Endothelial cell of umbilical vein (primary cell): ENCODE measurements around the gene ZNF474.

Experiments
- CTCF ChIP-seq, 2 donors: IDR thresholded peaks; 1 replicate in 1 of 2; 2 replicates in 1 of 2; pipeline ENCODE4 v1.5.1; 2011; ENCODE audit warnings: low read length in 2 of 2, mild to moderate bottlenecking in 2 of 2, moderate library complexity in 2 of 2, control low read depth in 1 of 2, inconsistent platforms in 1 of 2, low read depth in 1 of 2; ENCODE audit not compliant: insufficient read depth in 1 of 2; ENCODE audit errors: extremely low read depth in 1 of 2
- EZH2 ChIP-seq: IDR thresholded peaks from 2 replicates; pipeline ENCODE4 v1.6.1; 2012; ENCODE audit warnings: borderline replicate concordance, low read depth, mild to moderate bottlenecking, moderate library complexity, low read length, inconsistent platforms; ENCODE audit not compliant: severe bottlenecking

DNA sequence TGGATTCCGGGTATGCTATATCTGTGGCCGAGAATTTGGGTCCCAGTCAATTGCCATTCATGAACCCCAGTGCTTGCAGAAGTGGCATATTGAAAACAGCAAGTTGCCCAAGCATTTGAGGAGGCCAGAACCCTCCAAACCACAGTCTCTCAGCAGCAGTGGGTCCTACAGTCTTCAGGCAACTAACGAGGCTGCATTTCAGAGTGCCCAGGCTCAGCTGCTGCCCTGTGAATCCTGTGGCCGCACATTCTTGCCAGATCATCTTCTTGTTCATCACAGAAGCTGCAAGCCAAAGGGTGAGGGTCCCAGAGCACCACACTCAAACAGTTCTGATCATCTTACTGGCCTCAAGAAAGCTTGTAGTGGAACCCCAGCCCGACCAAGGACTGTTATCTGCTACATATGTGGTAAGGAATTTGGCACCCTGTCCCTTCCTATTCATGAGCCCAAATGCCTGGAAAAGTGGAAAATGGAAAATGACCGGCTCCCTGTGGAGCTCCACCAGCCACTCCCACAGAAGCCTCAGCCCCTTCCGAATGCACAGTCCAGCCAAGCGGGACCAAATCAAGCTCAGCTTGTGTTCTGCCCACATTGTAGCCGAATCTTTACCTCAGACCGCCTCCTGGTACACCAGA is 23.0 kb downstream of the ZNF474 start:
- TF ChIP-seq CTCF (IDR thresholded peaks at IDR 0.05; ENCODE audit: extremely low read depth in 1 of 2, insufficient read depth in 1 of 2, low read depth in 1 of 2, low read length in 2 of 2): no peak
- TF ChIP-seq EZH2: no peak
